Loucy (cell line): ENCODE results near the gene PARK7.
A peak's percentile ranks its signal among the peaks of the same experiment; 100 is the strongest.

Source experiments
- H2AFZ ChIP-seq: fragments of 200-600 bp; sonication (generic); 2 replicates; pipeline ENCODE4 v1.6.0; 2016; ENCODE audit warnings: antibody characterized with exemption, mild to moderate bottlenecking, low read length, moderate library complexity
- H3F3A ChIP-seq: fragments of 200-600 bp; 2 replicates; pipeline ENCODE4 v1.6.0; 2016; ENCODE audit warnings: antibody characterized with exemption, low read depth, mild to moderate bottlenecking
- H3K27me3 ChIP-seq: fragments of 200-600 bp; sonication (generic); 2 replicates; pipeline ENCODE4 v1.6.1; 2014; ENCODE audit warnings: low read length, mild to moderate bottlenecking; ENCODE audit not compliant: insufficient read depth, poor library complexity, severe bottlenecking
- H3K36me3 ChIP-seq: fragments of 200-600 bp; sonication (generic); 2 replicates; pipeline ENCODE4 v1.6.1; 2016; ENCODE audit warnings: low read length; ENCODE audit not compliant: insufficient read depth
- H3K4me1 ChIP-seq: fragments of 200-600 bp; sonication (generic); 2 replicates; pipeline ENCODE4 v1.5.1; 2014; ENCODE audit warnings: low read length, mild to moderate bottlenecking; ENCODE audit not compliant: insufficient read depth, poor library complexity, severe bottlenecking
- H3K4me2 ChIP-seq: fragments of 200-600 bp; sonication (generic); 2 replicates; pipeline ENCODE4 v1.6.0; 2014; ENCODE audit warnings: antibody characterized with exemption, low read length, low read depth, mild to moderate bottlenecking; ENCODE audit not compliant: poor library complexity, severe bottlenecking
- H3K4me3 ChIP-seq: fragments of 200-600 bp; sonication (generic); 2 replicates; pipeline ENCODE4 v1.5.1; 2014; ENCODE audit warnings: low read length, mild to moderate bottlenecking, mixed read lengths; ENCODE audit not compliant: poor library complexity, severe bottlenecking
- H3K79me2 ChIP-seq: fragments of 200-600 bp; sonication (generic); 2 replicates; pipeline ENCODE4 v1.6.1; 2014; ENCODE audit warnings: low read length; ENCODE audit not compliant: insufficient read depth
- H3K9ac ChIP-seq: fragments of 200-600 bp; sonication (generic); 2 replicates; pipeline ENCODE4 v1.6.0; 2014; ENCODE audit warnings: mild to moderate bottlenecking, low read depth, low read length, moderate library complexity; ENCODE audit not compliant: poor library complexity, severe bottlenecking
- H3K9me2 ChIP-seq: fragments of 200-600 bp; sonication (generic); replicated peaks from 2 replicates; pipeline ENCODE4 v1.6.1; 2016; ENCODE audit warnings: low read depth, low read length, mixed read lengths
- H3K9me3 ChIP-seq: fragments of 200-600 bp; sonication (generic); 2 replicates; pipeline ENCODE4 v1.6.1; 2014; ENCODE audit warnings: mild to moderate bottlenecking, antibody characterized with exemption, low read length, low read depth; ENCODE audit not compliant: insufficient read depth
- H4K20me1 ChIP-seq: fragments of 200-600 bp; sonication (generic); 2 replicates; pipeline ENCODE4 v1.6.0; 2014; ENCODE audit warnings: antibody characterized with exemption, low read length, mild to moderate bottlenecking; ENCODE audit not compliant: insufficient read depth, poor library complexity, severe bottlenecking
- EZH2phosphoT487 ChIP-seq: fragments of 200-600 bp; IDR thresholded peaks from 2 replicates; pipeline ENCODE4 v1.6.1; 2018; ENCODE audit warnings: antibody characterized with exemption, mild to moderate bottlenecking, moderate library complexity, borderline replicate concordance
- TF ChIP-seq, protein P1 (sequence below): fragments of 200-600 bp; sonication (generic); conservative IDR thresholded peaks from 2 replicates; pipeline ENCODE4 v1.5.1; 2014; ENCODE audit warnings: mild to moderate bottlenecking, antibody characterized with exemption, low read length

The PARK7 gene

GRCh38 chr1:8031176-8031785, 69.8 kb downstream of the PARK7 start:
- H2AFZ ChIP-seq: no peak overlapping the region
- H3F3A ChIP-seq: no peaks in the 10 kb centered on the region
- H3K9me3 ChIP-seq: no peaks in the 10 kb centered on the region
- TF ChIP-seq, protein P1, sequence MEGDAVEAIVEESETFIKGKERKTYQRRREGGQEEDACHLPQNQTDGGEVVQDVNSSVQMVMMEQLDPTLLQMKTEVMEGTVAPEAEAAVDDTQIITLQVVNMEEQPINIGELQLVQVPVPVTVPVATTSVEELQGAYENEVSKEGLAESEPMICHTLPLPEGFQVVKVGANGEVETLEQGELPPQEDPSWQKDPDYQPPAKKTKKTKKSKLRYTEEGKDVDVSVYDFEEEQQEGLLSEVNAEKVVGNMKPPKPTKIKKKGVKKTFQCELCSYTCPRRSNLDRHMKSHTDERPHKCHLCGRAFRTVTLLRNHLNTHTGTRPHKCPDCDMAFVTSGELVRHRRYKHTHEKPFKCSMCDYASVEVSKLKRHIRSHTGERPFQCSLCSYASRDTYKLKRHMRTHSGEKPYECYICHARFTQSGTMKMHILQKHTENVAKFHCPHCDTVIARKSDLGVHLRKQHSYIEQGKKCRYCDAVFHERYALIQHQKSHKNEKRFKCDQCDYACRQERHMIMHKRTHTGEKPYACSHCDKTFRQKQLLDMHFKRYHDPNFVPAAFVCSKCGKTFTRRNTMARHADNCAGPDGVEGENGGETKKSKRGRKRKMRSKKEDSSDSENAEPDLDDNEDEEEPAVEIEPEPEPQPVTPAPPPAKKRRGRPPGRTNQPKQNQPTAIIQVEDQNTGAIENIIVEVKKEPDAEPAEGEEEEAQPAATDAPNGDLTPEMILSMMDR: peak; percentile 65
- no peak for TF ChIP-seq EZH2phosphoT487
- H3K36me3 ChIP-seq: no peaks in the 10 kb centered on the region
- H3K4me2 ChIP-seq: no peak overlapping the region
- H3K4me3 ChIP-seq: no peak overlapping the region
- no peak overlapping the region for H3K9ac ChIP-seq
- no peaks in the 10 kb centered on the region for H3K27me3 ChIP-seq
- H3K4me1 ChIP-seq: no peaks in the 10 kb centered on the region
- H4K20me1 ChIP-seq: no peaks in the 10 kb centered on the region
- H3K9me2 ChIP-seq: no peaks in the 10 kb centered on the region
- H3K79me2 ChIP-seq: no peaks in the 10 kb centered on the region

DNA sequence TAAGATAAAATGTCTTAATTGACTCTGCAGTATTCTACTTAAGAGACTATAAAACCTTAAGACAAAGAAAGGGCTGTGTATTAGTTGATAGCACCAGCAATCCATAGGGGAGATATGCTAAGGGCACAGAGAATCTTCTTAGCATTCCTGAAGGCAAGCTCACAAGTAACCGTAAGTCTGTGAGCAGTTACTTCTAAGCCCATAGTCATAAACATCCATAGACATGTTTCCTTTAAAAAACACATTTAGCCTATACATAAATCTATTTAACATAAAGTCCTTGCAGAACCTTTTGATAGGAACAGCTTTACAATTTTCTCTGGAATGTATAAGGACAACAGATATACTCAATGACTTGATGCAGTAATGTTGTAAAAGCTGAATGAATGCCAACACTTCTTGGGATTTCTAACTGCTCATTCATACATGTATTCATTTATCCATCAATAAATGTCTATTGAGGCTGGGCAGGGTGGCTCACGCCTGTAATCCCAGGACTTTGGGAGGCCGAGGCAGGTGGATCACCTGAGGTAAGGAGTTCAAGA, 70.9 kb downstream of the PARK7 start:
- Histone ChIP-seq H3K4me3 (no peak overlapping the region), H3K79me2 (no peaks in the 10 kb centered on the region), H3K27me3 (no peaks in the 10 kb centered on the region), H3K9ac (no peak overlapping the region), H4K20me1 (no peaks in the 10 kb centered on the region), H3K4me1 (no peaks in the 10 kb centered on the region), H3K9me3 (no peaks in the 10 kb centered on the region), H3F3A (no peaks in the 10 kb centered on the region), H2AFZ (no peak overlapping the region), H3K36me3 (no peaks in the 10 kb centered on the region), H3K9me2 (no peaks in the 10 kb centered on the region), H3K4me2 (no peak overlapping the region)
- TF ChIP-seq, protein P1: no peak
- TF ChIP-seq EZH2phosphoT487: no peak

DNA sequence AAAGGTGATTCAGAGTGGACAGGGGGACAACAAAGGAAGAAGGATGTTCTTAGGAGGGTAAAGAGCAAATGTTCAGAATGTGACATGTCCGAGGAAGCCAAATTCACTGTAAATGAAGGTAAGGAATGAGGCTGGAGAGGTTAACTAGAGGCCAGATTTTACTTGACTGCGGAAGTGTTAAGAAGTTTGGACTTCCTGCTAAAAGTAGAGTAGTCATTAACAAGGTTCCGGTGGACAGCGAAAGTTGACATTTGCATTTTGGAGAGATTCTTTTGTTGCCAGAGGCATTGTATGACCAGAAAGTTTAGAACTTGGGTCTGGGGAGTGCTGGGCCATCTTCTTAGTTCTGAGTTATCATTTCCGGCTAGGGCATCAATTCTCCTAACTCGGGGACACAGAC, 71.8 kb downstream of the PARK7 start:
- Histone ChIP-seq H3F3A (no peaks in the 10 kb centered on the region), H4K20me1 (no peaks in the 10 kb centered on the region), H3K4me3 (no peak overlapping the region), H3K9ac (no peak overlapping the region), H3K4me2 (no peak overlapping the region), H3K27me3 (no peaks in the 10 kb centered on the region), H3K36me3 (no peaks in the 10 kb centered on the region), H3K79me2 (no peaks in the 10 kb centered on the region), H2AFZ (no peak overlapping the region), H3K4me1 (no peaks in the 10 kb centered on the region), H3K9me3 (no peaks in the 10 kb centered on the region), H3K9me2 (no peaks in the 10 kb centered on the region)
- TF ChIP-seq EZH2phosphoT487: no peak
- TF ChIP-seq, protein P1: no peak
